GM12892 (cell line): ENCODE measurements around the gene RO60. TPM values are rescaled to one million over a fixed set of nuclear protein-coding genes. Genes with fewer than 3 reads are reported as not detected.
"Not testable (repeated sequence)": the region's sequence is repeated elsewhere in the genome, so short reads cannot be mapped to it uniquely, and the experiment has no call there.

Experiments used
- DNase-seq: peaks from one replicate; pipeline ENCODE4 v3.0.0; 2011; ENCODE audit not compliant: insufficient read length
- FAIRE-seq: peaks from 2 replicates; lab custom pipeline; 2011; peaks lifted over from hg19 to GRCh38; lab: Jason Lieb, UNC
- POLR2A ChIP-seq: IDR thresholded peaks from 2 replicates; pipeline ENCODE4 v1.6.1; 2011; ENCODE audit warnings: low read depth, low read length, control low read depth
- POLR2AphosphoS5 ChIP-seq: IDR thresholded peaks from 2 replicates; pipeline ENCODE4 v1.6.1; 2011; ENCODE audit warnings: low read depth, low read length, control low read depth
- TAF1 ChIP-seq: IDR thresholded peaks from 2 replicates; pipeline ENCODE4 v1.6.1; 2011; ENCODE audit warnings: low read depth, mild to moderate bottlenecking, control low read depth, low read length, borderline replicate concordance
- polyA plus RNA-seq: library from polyadenylated mRNA; unstranded; fragments of >200 nt; gene quantifications from one replicate; pipeline ENCODE4 v1.2.1, GENCODE V29; 2012; ENCODE audit warnings: missing spikeins, inconsistent platforms; ENCODE audit not compliant: missing spikeins

RO60 gene
- 30.4 TPM for polyA plus RNA-seq

GRCh38 chr1:193059282-193060114 lies at the start of gene RO60, which contains the start of gene UCHL5:
RO60 (plus strand) TSS chr1:193059612; CDS start chr1:193069055, 9,443 bp downstream.
UCHL5 (minus strand) TSS chr1:193059360; CDS start chr1:193059260, 100 bp downstream.
- DNase-seq (peak; percentile 70), FAIRE-seq (peak; percentile 98)
- TF ChIP-seq POLR2AphosphoS5 (peak; percentile 92), TAF1 (peak; percentile 74), POLR2A (peak; percentile 94)

- TF ChIP-seq POLR2A (no peak), POLR2AphosphoS5 (no peak), TAF1 (no peak)
- FAIRE-seq = no peak
- DNase-seq = no peak
Observed at GRCh38 chr1:193011406-193011805, 48.0 kb upstream of the RO60 start.

- no peak for DNase-seq
- FAIRE-seq = no peak
- TF ChIP-seq POLR2AphosphoS5 (no peak), POLR2A (no peak), TAF1 (no peak)
Observed at GRCh38 chr1:193013005-193013404, 46.4 kb upstream of the RO60 start.

GRCh38 chr1:193013707-193014106 lies 45.7 kb upstream of the RO60 start:
- no peak for FAIRE-seq
- TF ChIP-seq TAF1 (no peak), POLR2AphosphoS5 (no peak), POLR2A (no peak)
- DNase-seq = no peak

GRCh38 chr1:193014400-193014799 lies 45.0 kb upstream of the RO60 start:
- DNase-seq = no peak
- TF ChIP-seq POLR2AphosphoS5 (no peak), POLR2A (no peak), TAF1 (no peak)
- FAIRE-seq = no peak

- DNase-seq (no peak), FAIRE-seq (no peak)
- no peak for TF ChIP-seq TAF1
- TF ChIP-seq POLR2AphosphoS5 = no peak
- TF ChIP-seq POLR2A = no peak
Observed at GRCh38 chr1:193016788-193017187, 42.6 kb upstream of the RO60 start.

GRCh38 chr1:193019442-193020026 lies 39.9 kb upstream of the RO60 start:
- no peak for DNase-seq
- TF ChIP-seq POLR2A = no peak
- TF ChIP-seq POLR2AphosphoS5 = no peak
- no peak for TF ChIP-seq TAF1
- no peak for FAIRE-seq

- FAIRE-seq (no peak), DNase-seq (no peak)
- TF ChIP-seq POLR2A (no peak), TAF1 (no peak), POLR2AphosphoS5 (no peak)
Observed at GRCh38 chr1:193025218-193025617, 34.2 kb upstream of the RO60 start.

- peak; percentile 46 for FAIRE-seq
- TF ChIP-seq POLR2AphosphoS5 (no peak), POLR2A (no peak), TAF1 (no peak)
- DNase-seq = no peak
Observed at GRCh38 chr1:193030280-193030679, 29.1 kb upstream of the RO60 start.

GRCh38 chr1:193031431-193031830 lies 28.0 kb upstream of the RO60 start:
- FAIRE-seq = peak; percentile 50
- no peak for TF ChIP-seq POLR2AphosphoS5
- TF ChIP-seq POLR2A = no peak
- no peak for TF ChIP-seq TAF1
- DNase-seq = no peak

- FAIRE-seq, DNase-seq: not testable (repeated sequence)
Observed at GRCh38 chr1:193032643-193033427, 26.6 kb upstream of the RO60 start.

GRCh38 chr1:193033610-193034009 lies 25.8 kb upstream of the RO60 start:
- FAIRE-seq (no peak), DNase-seq (no peak)
- TF ChIP-seq POLR2A = no peak
- no peak for TF ChIP-seq TAF1
- no peak for TF ChIP-seq POLR2AphosphoS5
